Measurements from ENCODE around the gene THRB.

Gene THRB

DNA sequence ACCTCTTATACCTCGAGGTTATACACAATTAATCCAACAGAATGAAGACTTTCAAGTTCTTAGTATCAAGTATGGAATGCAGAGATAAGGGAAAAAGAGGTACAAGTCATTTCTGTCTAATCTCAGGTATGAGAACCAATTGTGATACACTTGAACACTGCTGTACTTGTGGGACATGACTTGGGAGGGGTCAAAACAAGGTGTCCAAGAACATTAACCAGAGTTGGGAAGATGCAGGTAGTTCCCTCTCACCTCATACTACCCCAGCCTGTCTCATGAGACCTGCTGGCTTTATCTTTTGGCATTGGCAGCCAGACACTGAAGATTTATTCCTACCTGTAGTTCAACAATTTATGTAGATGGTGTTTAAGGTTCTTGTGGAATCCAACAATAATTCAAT lies 339.9 kb downstream of the THRB start:
- TF ChIP-seq, protein P1, sequence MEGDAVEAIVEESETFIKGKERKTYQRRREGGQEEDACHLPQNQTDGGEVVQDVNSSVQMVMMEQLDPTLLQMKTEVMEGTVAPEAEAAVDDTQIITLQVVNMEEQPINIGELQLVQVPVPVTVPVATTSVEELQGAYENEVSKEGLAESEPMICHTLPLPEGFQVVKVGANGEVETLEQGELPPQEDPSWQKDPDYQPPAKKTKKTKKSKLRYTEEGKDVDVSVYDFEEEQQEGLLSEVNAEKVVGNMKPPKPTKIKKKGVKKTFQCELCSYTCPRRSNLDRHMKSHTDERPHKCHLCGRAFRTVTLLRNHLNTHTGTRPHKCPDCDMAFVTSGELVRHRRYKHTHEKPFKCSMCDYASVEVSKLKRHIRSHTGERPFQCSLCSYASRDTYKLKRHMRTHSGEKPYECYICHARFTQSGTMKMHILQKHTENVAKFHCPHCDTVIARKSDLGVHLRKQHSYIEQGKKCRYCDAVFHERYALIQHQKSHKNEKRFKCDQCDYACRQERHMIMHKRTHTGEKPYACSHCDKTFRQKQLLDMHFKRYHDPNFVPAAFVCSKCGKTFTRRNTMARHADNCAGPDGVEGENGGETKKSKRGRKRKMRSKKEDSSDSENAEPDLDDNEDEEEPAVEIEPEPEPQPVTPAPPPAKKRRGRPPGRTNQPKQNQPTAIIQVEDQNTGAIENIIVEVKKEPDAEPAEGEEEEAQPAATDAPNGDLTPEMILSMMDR (IDR thresholded peaks at IDR 0.05; ENCODE audit: control insufficient read depth, insufficient read depth, low read depth, low read length, missing control alignments), result no peak
- no peak overlapping the region for H3K4me3 ChIP-seq (ENCODE audit: control insufficient read depth, low read depth, low read length)
- no peak for DNase-seq (ENCODE audit: low read depth)

GRCh38 chr3:24154013-24154695 lies 340.5 kb downstream of the THRB start:
- TF ChIP-seq, protein P1 (IDR thresholded peaks at IDR 0.05; ENCODE audit: control insufficient read depth, insufficient read depth, low read depth, low read length, missing control alignments), result no peak
- no peak for DNase-seq (ENCODE audit: low read depth)
- no peak overlapping the region for H3K4me3 ChIP-seq (ENCODE audit: control insufficient read depth, low read depth, low read length)

GRCh38 chr3:24151594-24151993 lies 343.1 kb downstream of the THRB start:
- H3K4me3 ChIP-seq (ENCODE audit: control insufficient read depth, low read depth, low read length), result no peak overlapping the region
- TF ChIP-seq, protein P1 (IDR thresholded peaks at IDR 0.05; ENCODE audit: control insufficient read depth, insufficient read depth, low read depth, low read length, missing control alignments), result no peak
- no peak for DNase-seq (ENCODE audit: low read depth)

DNA sequence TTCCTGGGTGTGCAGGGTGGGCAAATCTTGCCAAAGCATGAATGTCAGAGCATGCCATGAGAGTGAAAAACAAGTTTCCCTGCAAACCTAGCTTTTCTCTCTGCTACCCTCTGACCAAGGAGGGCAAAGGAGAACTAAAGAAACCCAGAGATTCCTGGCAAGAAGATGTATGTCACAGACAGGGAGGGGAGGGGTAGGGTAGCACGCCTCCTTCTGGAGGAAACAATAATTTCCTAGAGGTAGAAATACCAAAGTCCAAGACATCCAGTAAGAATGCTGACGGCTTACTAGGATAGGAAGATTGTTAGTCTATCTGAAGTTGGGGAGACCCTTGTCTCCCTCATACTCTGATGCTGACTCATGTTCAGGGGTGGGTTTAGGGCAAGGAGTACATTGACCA lies 345.6 kb downstream of the THRB start:
- DNase-seq (ENCODE audit: low read depth), result no peak
- TF ChIP-seq, protein P1 (IDR thresholded peaks at IDR 0.05; ENCODE audit: control insufficient read depth, insufficient read depth, low read depth, low read length, missing control alignments), result no peak

GRCh38 chr3:24145981-24146822 lies 348.4 kb downstream of the THRB start:
- H3K4me3 ChIP-seq (ENCODE audit: control insufficient read depth, low read depth, low read length), result no peak overlapping the region
- TF ChIP-seq, protein P1 (IDR thresholded peaks at IDR 0.05; ENCODE audit: control insufficient read depth, insufficient read depth, low read depth, low read length, missing control alignments), result no peak
- peak; percentile 92 for DNase-seq (ENCODE audit: low read depth)

More for the DNA sequence above, 345.6 kb downstream of the THRB start:
- H3K4me3 ChIP-seq (ENCODE audit: control insufficient read depth, low read depth, low read length), result no peak overlapping the region

GRCh38 chr3:24145481-24145880 lies 349.2 kb downstream of the THRB start:
- TF ChIP-seq, protein P1 (IDR thresholded peaks at IDR 0.05; ENCODE audit: control insufficient read depth, insufficient read depth, low read depth, low read length, missing control alignments), result no peak
- H3K4me3 ChIP-seq (ENCODE audit: control insufficient read depth, low read depth, low read length), result no peak overlapping the region
- no peak for DNase-seq (ENCODE audit: low read depth)
